HEK293 (cell line): ENCODE results near the gene ZNF653.

ENCODE experiments used
- ATF2 ChIP-seq: fragments of 450-650 bp; formaldehyde crosslinking; IDR thresholded peaks from 2 replicates; pipeline ENCODE4 v1.5.1; 2016; ENCODE audit warnings: missing biosample characterization, missing genetic modification characterization, low read depth
- HIC1 ChIP-seq: fragments of 450-650 bp; formaldehyde crosslinking; IDR thresholded peaks from 2 replicates; pipeline ENCODE4 v1.5.1; 2016; ENCODE audit warnings: missing biosample characterization, missing genetic modification characterization
- HOXC10 ChIP-seq: sonication (generic); formaldehyde crosslinking; IDR thresholded peaks from 2 replicates; pipeline ENCODE4 v1.8.1; 2023; ENCODE audit warnings: mild to moderate bottlenecking, missing genetic modification reagents
- MZF1 ChIP-seq: fragments of 450-650 bp; formaldehyde crosslinking; IDR thresholded peaks from 2 replicates; pipeline ENCODE4 v1.5.1; 2017; ENCODE audit warnings: missing biosample characterization, missing genetic modification characterization, borderline replicate concordance
- SALL2 ChIP-seq: fragments of 450-650 bp; formaldehyde crosslinking; IDR thresholded peaks from 2 replicates; pipeline ENCODE4 v1.5.0; 2017; ENCODE audit warnings: missing biosample characterization, mild to moderate bottlenecking, missing genetic modification characterization, borderline replicate concordance
- SCRT1 ChIP-seq: fragments of 450-650 bp; formaldehyde crosslinking; IDR thresholded peaks from 2 replicates; pipeline ENCODE4 v1.5.1; 2016; ENCODE audit warnings: missing biosample characterization, missing genetic modification characterization, borderline replicate concordance
- TCF7L2 ChIP-seq: IDR thresholded peaks from 2 replicates; pipeline ENCODE4 v1.6.1; 2011; ENCODE audit warnings: low read depth, mild to moderate bottlenecking, inconsistent platforms, low read length, moderate library complexity, borderline replicate concordance
- YY1 ChIP-seq: fragments of 450-650 bp; formaldehyde crosslinking; IDR thresholded peaks from 2 replicates; pipeline ENCODE4 v1.5.1; 2018; ENCODE audit warnings: missing biosample characterization, missing genetic modification characterization
- ZBTB10 ChIP-seq: fragments of 450-650 bp; formaldehyde crosslinking; IDR thresholded peaks from 2 replicates; pipeline ENCODE4 v1.5.1; 2016; ENCODE audit warnings: missing biosample characterization, missing genetic modification characterization
- ZBTB17 ChIP-seq: fragments of 450-650 bp; formaldehyde crosslinking; IDR thresholded peaks from 2 replicates; pipeline ENCODE4 v1.5.1; 2016; ENCODE audit warnings: missing biosample characterization, missing genetic modification characterization
- ZFP3 ChIP-seq: fragments of 450-650 bp; formaldehyde crosslinking; IDR thresholded peaks from 2 replicates; pipeline ENCODE4 v1.5.1; 2016; ENCODE audit warnings: low read depth, missing biosample characterization, missing genetic modification characterization
- ZNF132 ChIP-seq: fragments of 450-650 bp; formaldehyde crosslinking; IDR thresholded peaks from 2 replicates; pipeline ENCODE4 v1.5.1; 2017; ENCODE audit warnings: missing biosample characterization, missing genetic modification characterization, borderline replicate concordance
- ZNF19 ChIP-seq: fragments of 450-650 bp; formaldehyde crosslinking; IDR thresholded peaks from 2 replicates; pipeline ENCODE4; 2016; ENCODE audit warnings: missing biosample characterization, missing genetic modification characterization, low read depth
- ZNF2 ChIP-seq: fragments of 450-650 bp; formaldehyde crosslinking; IDR thresholded peaks from 2 replicates; pipeline ENCODE4 v1.5.1; 2016; ENCODE audit warnings: missing biosample characterization, missing genetic modification characterization
- ZNF202 ChIP-seq: fragments of 450-650 bp; formaldehyde crosslinking; IDR thresholded peaks from 2 replicates; pipeline ENCODE4 v1.5.1; 2016; ENCODE audit warnings: missing biosample characterization, missing genetic modification characterization, borderline replicate concordance
- ZNF24 ChIP-seq: fragments of 450-650 bp; formaldehyde crosslinking; IDR thresholded peaks from 2 replicates; pipeline ENCODE4 v1.5.1; 2016; ENCODE audit warnings: missing biosample characterization, missing genetic modification characterization
- ZNF302 ChIP-seq: fragments of 450-650 bp; formaldehyde crosslinking; IDR thresholded peaks from 2 replicates; pipeline ENCODE4 v1.5.1; 2016; ENCODE audit warnings: missing biosample characterization, missing genetic modification characterization, low read depth
- ZNF324 ChIP-seq: fragments of 450-650 bp; formaldehyde crosslinking; IDR thresholded peaks from 2 replicates; pipeline ENCODE4 v1.5.1; 2016; ENCODE audit warnings: missing biosample characterization, missing genetic modification characterization
- ZNF362 ChIP-seq: fragments of 450-650 bp; formaldehyde crosslinking; IDR thresholded peaks from 2 replicates; pipeline ENCODE4 v1.5.1; 2016; ENCODE audit warnings: missing biosample characterization, missing genetic modification characterization
- ZNF658 ChIP-seq: fragments of 450-650 bp; formaldehyde crosslinking; IDR thresholded peaks from 2 replicates; pipeline ENCODE4; 2016; ENCODE audit warnings: missing biosample characterization, missing genetic modification characterization
- ZSCAN16 ChIP-seq: fragments of 450-650 bp; formaldehyde crosslinking; IDR thresholded peaks from 2 replicates; pipeline ENCODE4 v1.5.1; 2016; ENCODE audit warnings: missing biosample characterization, missing genetic modification characterization
- ZSCAN23 ChIP-seq: fragments of 450-650 bp; formaldehyde crosslinking; IDR thresholded peaks from 2 replicates; pipeline ENCODE4 v1.5.1; 2016; ENCODE audit warnings: missing biosample characterization, missing genetic modification characterization
- ZSCAN4 ChIP-seq: fragments of 450-650 bp; formaldehyde crosslinking; IDR thresholded peaks from 2 replicates; pipeline ENCODE4 v1.5.1; 2017; ENCODE audit warnings: missing biosample characterization, missing genetic modification characterization
- TF ChIP-seq, protein P1 (sequence below): fragments of 450-650 bp; formaldehyde crosslinking; IDR thresholded peaks from 2 replicates; pipeline ENCODE4 v1.5.0; 2017; ENCODE audit warnings: missing biosample characterization, missing genetic modification characterization, borderline replicate concordance
- TF ChIP-seq, protein P2 (sequence below): fragments of 450-650 bp; formaldehyde crosslinking; IDR thresholded peaks from 2 replicates; pipeline ENCODE4 v1.5.1; 2017; ENCODE audit warnings: missing biosample characterization, missing genetic modification characterization

The ZNF653 gene

GRCh38 chr19:11464333-11465265, 41.0 kb downstream of the ZNF653 start (continued):
- TF ChIP-seq HIC1: no peak
- no peak for TF ChIP-seq ZFP3 (tag by site-specific recombination)
- TF ChIP-seq HOXC10: no peak
- TF ChIP-seq, protein P1, sequence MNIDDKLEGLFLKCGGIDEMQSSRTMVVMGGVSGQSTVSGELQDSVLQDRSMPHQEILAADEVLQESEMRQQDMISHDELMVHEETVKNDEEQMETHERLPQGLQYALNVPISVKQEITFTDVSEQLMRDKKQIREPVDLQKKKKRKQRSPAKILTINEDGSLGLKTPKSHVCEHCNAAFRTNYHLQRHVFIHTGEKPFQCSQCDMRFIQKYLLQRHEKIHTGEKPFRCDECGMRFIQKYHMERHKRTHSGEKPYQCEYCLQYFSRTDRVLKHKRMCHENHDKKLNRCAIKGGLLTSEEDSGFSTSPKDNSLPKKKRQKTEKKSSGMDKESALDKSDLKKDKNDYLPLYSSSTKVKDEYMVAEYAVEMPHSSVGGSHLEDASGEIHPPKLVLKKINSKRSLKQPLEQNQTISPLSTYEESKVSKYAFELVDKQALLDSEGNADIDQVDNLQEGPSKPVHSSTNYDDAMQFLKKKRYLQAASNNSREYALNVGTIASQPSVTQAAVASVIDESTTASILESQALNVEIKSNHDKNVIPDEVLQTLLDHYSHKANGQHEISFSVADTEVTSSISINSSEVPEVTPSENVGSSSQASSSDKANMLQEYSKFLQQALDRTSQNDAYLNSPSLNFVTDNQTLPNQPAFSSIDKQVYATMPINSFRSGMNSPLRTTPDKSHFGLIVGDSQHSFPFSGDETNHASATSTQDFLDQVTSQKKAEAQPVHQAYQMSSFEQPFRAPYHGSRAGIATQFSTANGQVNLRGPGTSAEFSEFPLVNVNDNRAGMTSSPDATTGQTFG (tag by site-specific recombination): peak; percentile 80; the same call in 1 of the 2 replicates
- TF ChIP-seq ZNF19 (tag by site-specific recombination): no peak
- no peak; the same call in 1 of the 2 replicates for TF ChIP-seq ZNF202 (tag by site-specific recombination)
- TF ChIP-seq ATF2 (tag by site-specific recombination): no peak
- TF ChIP-seq ZSCAN4: peak; percentile 81
- TF ChIP-seq ZSCAN23: peak; percentile 24; the same call in 1 of the 2 replicates
- peak; percentile 8; the same call in 1 of the 2 replicates for TF ChIP-seq SCRT1 (tag by site-specific recombination)
- TF ChIP-seq ZNF302: no peak
- TF ChIP-seq, protein P2, sequence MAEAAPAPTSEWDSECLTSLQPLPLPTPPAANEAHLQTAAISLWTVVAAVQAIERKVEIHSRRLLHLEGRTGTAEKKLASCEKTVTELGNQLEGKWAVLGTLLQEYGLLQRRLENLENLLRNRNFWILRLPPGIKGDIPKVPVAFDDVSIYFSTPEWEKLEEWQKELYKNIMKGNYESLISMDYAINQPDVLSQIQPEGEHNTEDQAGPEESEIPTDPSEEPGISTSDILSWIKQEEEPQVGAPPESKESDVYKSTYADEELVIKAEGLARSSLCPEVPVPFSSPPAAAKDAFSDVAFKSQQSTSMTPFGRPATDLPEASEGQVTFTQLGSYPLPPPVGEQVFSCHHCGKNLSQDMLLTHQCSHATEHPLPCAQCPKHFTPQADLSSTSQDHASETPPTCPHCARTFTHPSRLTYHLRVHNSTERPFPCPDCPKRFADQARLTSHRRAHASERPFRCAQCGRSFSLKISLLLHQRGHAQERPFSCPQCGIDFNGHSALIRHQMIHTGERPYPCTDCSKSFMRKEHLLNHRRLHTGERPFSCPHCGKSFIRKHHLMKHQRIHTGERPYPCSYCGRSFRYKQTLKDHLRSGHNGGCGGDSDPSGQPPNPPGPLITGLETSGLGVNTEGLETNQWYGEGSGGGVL (tag by site-specific recombination): peak; percentile 28; the same call in 1 of the 2 replicates
- 0 out of 2 replicates have a peak, but pooled peaks have one; percentile 14 for TF ChIP-seq ZNF658 (tag by site-specific recombination)
- TF ChIP-seq ZNF24 (tag by site-specific recombination): no peak
- TF ChIP-seq SALL2 (tag by site-specific recombination): 0 out of 2 replicates have a peak, but pooled peaks have one; percentile 47
- TF ChIP-seq ZNF324 (tag by site-specific recombination): no peak
- TF ChIP-seq ZSCAN16 (tag by site-specific recombination): no peak
- no peak for TF ChIP-seq YY1 (tag by site-specific recombination)
- TF ChIP-seq ZBTB10 (tag by site-specific recombination): no peak
- TF ChIP-seq ZNF2 (tag by site-specific recombination): peak; percentile 35
- TF ChIP-seq TCF7L2: no peak
- no peak for TF ChIP-seq MZF1
- TF ChIP-seq ZNF362 (tag by site-specific recombination): no peak
- TF ChIP-seq ZBTB17 (tag by site-specific recombination): no peak
- no peak for TF ChIP-seq ZNF132 (tag by site-specific recombination)
